B cell (primary cell): ENCODE data around the gene STARD3. TPM values are rescaled to one million over a fixed set of nuclear protein-coding genes. Genes with fewer than 3 reads are reported as not detected.
"Not testable (repeated sequence)": the region's sequence is repeated elsewhere in the genome, so short reads cannot be mapped to it uniquely, and the experiment has no call there.

ENCODE experiments used
- ATAC-seq: fragments of 200-7000 bp; cut with Tn5 transposase; one replicate; pipeline ENCODE4 v1.10.0; 2021; ENCODE audit warnings: low read depth, mild to moderate bottlenecking, moderate number of reproducible peaks, moderate library complexity
- CTCF ChIA-PET: fragments of 350-600 bp; sonication (Branson Sonifier 250); formaldehyde crosslinking; loops from one replicate; lab custom pipeline; 2021; ENCODE audit warnings: antibody characterized with exemption, inconsistent platforms; lab: Charles Lee
- POLR2A ChIA-PET: fragments of 350-600 bp; sonication (Branson Sonifier 250); formaldehyde crosslinking; loops from one replicate; lab custom pipeline; 2021; ENCODE audit warnings: antibody characterized with exemption; lab: Charles Lee
- DNase-seq: peaks from one replicate; pipeline ENCODE4 v3.0.0; 2013
- H2AFZ ChIP-seq: 2 replicates; pipeline ENCODE4 v1.6.1; 2012; ENCODE audit warnings: mild to moderate bottlenecking, low read depth, low read length; ENCODE audit not compliant: insufficient read depth, poor library complexity, severe bottlenecking
- H3K27ac ChIP-seq, 2 donors: 1 replicate in 1 of 2; 2 replicates in 1 of 2; pipeline ENCODE4 v1.5.1; 2012 to 2013; ENCODE audit warnings: low read length in 2 of 2, mild to moderate bottlenecking in 2 of 2, moderate library complexity in 1 of 2
- H3K27me3 ChIP-seq, 4 experiments: fragments of 200-600 bp in 1 of 4; sonication (generic) in 1 of 4; replicated peaks in 1 of 4; 1 replicate in 2 of 4; 2 replicates in 2 of 4; pipeline versions ENCODE4 v1.6.1 to v1.7.0; 2013 to 2016; ENCODE audit warnings: low read length in 3 of 4, mild to moderate bottlenecking in 2 of 4, mixed read lengths in 1 of 4, moderate library complexity in 1 of 4; ENCODE audit not compliant: insufficient read depth in 4 of 4, control insufficient read depth in 3 of 4; ENCODE audit errors: control extremely low read depth in 1 of 4
- H3K36me3 ChIP-seq, 2 experiments: replicated peaks in 1 of 2; 1 replicate in 1 of 2; 2 replicates in 1 of 2; pipeline versions ENCODE4 v1.6.1 to v1.7.1; 2013; ENCODE audit warnings: low read length in 1 of 2; ENCODE audit not compliant: insufficient read depth in 2 of 2, control insufficient read depth in 1 of 2; ENCODE audit errors: control extremely low read depth in 1 of 2, extremely low read depth in 1 of 2
- H3K4me1 ChIP-seq, 2 donors: fragments of 200-600 bp in 1 of 2; sonication (generic) in 1 of 2; 1 replicate in 1 of 2; 2 replicates in 1 of 2; pipeline versions ENCODE4 v1.5.1 to v1.6.1; 2013 to 2017; ENCODE audit warnings: low read length in 2 of 2; ENCODE audit not compliant: control insufficient read depth in 2 of 2, insufficient read depth in 2 of 2
- H3K4me2 ChIP-seq: replicated peaks from 2 replicates; pipeline ENCODE3; 2012; ENCODE audit warnings: mild to moderate bottlenecking, low read depth, low read length; ENCODE audit not compliant: poor library complexity, severe bottlenecking
- H3K4me3 ChIP-seq, 5 experiments: fragments of 200-600 bp in 1 of 5; sonication (generic) in 1 of 5; 1 replicate in 3 of 5; 2 replicates in 2 of 5; pipeline versions ENCODE4 v1.5.1 to v1.7.0; 2011 to 2016; ENCODE audit warnings: low read length in 4 of 5, mild to moderate bottlenecking in 4 of 5, low read depth in 2 of 5, control low read depth in 1 of 5, moderate library complexity in 1 of 5; ENCODE audit not compliant: insufficient read depth in 1 of 5; ENCODE audit errors: control extremely low read depth in 1 of 5, extremely low read depth in 1 of 5
- H3K79me2 ChIP-seq: fragments of 200-600 bp; sonication (generic); one replicate; pipeline ENCODE4 v1.6.0; 2016; ENCODE audit warnings: low read length; ENCODE audit not compliant: control insufficient read depth, insufficient read depth
- H3K9ac ChIP-seq: fragments of 200-600 bp; sonication (generic); 2 replicates; pipeline ENCODE4 v1.6.1; 2017; ENCODE audit warnings: mild to moderate bottlenecking, low read length, moderate library complexity
- H3K9me3 ChIP-seq, 3 donors: one replicate each; pipeline versions ENCODE4 v1.6.1 to v1.7.1; 2013; ENCODE audit warnings: low read length in 2 of 3; ENCODE audit not compliant: control insufficient read depth in 2 of 3, insufficient read depth in 1 of 3; ENCODE audit errors: control extremely low read depth in 1 of 3
- H4K20me1 ChIP-seq: 2 replicates; pipeline ENCODE4 v1.6.0; 2012; ENCODE audit warnings: mild to moderate bottlenecking, low read length; ENCODE audit not compliant: insufficient read depth, control insufficient read depth, poor library complexity, severe bottlenecking
- H3K27ac Mint-ChIP-seq: one replicate; pipeline ENCODE4 v1.8.0; 2021; ENCODE audit warnings: mixed read lengths
- H3K27me3 Mint-ChIP-seq: one replicate; pipeline ENCODE4 v1.8.0; 2021; ENCODE audit warnings: mixed read lengths
- H3K4me1 Mint-ChIP-seq: one replicate; pipeline ENCODE4 v1.8.0; 2021; ENCODE audit warnings: mixed read lengths
- H3K4me3 Mint-ChIP-seq: one replicate; pipeline ENCODE4 v1.8.0; 2021; ENCODE audit warnings: mixed read lengths
- H3K9me3 Mint-ChIP-seq: one replicate; pipeline ENCODE4 v1.8.0; 2022; ENCODE audit warnings: mixed read lengths; ENCODE audit not compliant: insufficient read depth
- CTCF ChIP-seq: fragments of 200-600 bp; IDR thresholded peaks from one replicate; pipeline ENCODE4 v1.8.0; 2022; ENCODE audit warnings: antibody characterized with exemption, mild to moderate bottlenecking
- EZH2 ChIP-seq: IDR thresholded peaks from 2 replicates; pipeline ENCODE4 v1.6.1; 2012; ENCODE audit warnings: borderline replicate concordance, low read depth, mild to moderate bottlenecking, moderate library complexity, low read length; ENCODE audit not compliant: insufficient read depth, poor library complexity, severe bottlenecking
- WGBS: methylation state at CpG from one replicate; pipeline ENCODE4 v1.1.5; 2013; ENCODE audit warnings: missing lambda C conversion rate; ENCODE audit not compliant: insufficient coverage; 5-methylcytosine and 5-hydroxymethylcytosine counted together
- intact Hi-C: fragments of 100-400 bp; cut with micrococcal nuclease; formaldehyde crosslinking; loops from one replicate; pipeline ENCODE4 v1.10.0; 2022
- polyA minus RNA-seq: library from RNA; depleted of rRNA, polyadenylated mRNA; stranded (reverse); fragments of >200 nt; gene quantifications from 2 replicates; pipeline ENCODE4 v1.2.3, GENCODE V29; 2012
- polyA plus RNA-seq: library from polyadenylated mRNA; depleted of rRNA; stranded (reverse); fragments of >200 nt; gene quantifications from 2 replicates; pipeline ENCODE4 v1.2.3, GENCODE V29; 2012
- total RNA-seq, 2 donors: library from RNA; stranded (reverse); fragments of 120-200 nt in 1 of 2; gene quantifications; 1 replicate in 1 of 2; 2 replicates in 1 of 2; pipeline versions ENCODE4 v1.2.3 to v1.2.4, GENCODE V29; 2013 to 2022

The STARD3 gene
- total RNA-seq (93.1 and 101 TPM in 2 replicates), polyA plus RNA-seq (209 and 231 TPM in 2 replicates), polyA minus RNA-seq (45.0 and 68.8 TPM in 2 replicates)
- 23.6 TPM for total RNA-seq (2013)

DNA sequence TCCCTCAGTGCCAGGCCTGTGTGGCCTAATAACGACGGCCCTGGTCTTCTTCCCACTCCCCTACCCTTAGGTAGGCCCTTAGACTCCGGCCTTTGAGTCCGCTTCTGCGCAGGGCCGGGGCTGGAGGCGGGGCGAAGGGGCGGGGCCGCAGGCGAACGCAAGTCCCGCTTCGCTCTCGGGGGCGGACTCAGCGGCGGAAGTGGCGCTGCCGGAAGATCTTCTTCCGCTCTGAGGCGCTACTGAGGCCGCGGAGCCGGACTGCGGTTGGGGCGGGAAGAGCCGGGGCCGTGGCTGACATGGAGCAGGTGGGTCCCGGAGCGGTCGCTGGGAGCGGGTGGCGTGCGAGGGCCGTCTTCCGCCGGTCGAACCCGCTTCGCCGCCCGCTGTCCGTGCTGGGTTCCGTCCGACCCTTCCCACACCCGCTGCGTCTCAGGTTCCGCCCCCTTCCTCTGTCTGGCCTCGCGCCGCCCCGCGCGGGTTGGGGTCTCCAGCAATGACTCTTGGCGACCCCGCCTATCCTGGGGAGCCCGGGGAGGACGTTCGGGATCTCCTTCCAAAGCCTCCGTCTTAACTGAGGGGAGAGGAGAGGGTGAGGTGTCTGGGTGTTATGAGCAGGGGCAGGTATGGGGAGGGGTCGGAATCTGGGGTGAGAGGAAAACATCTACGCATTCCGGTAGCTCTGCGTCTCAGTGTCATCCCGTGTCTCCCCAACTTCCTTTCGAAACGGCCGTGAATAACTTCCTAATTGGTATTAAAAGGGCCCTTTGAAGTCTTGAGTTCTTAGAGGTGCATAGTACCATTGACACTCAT, at the start of gene STARD3:
Gene STARD3 (plus strand): TSS at position 218 of the 810 bp plus-strand sequence. CDS start 16,388 bp downstream, outside the sequence.
- H3K27me3 Mint-ChIP-seq, result no peaks in the 10 kb centered on the region
- CTCF ChIA-PET, result interaction anchor here (0.9 to 5.6 kb wide), 4 partner anchors 14 to 34 kb away, joined by 3 to 61 read pairs (median 16); partner anchors contain the start of gene PNMT
- POLR2A ChIA-PET, result no interaction called here
- Histone ChIP-seq H3K9me3 (no peaks in the 10 kb centered on the region), H2AFZ (peak within 1 kb of the TSS; percentile 84), H3K79me2 (peaks cover 81% of the 10 kb centered on the region), H3K36me3 (no peaks in the 10 kb centered on the region), H3K4me3 (peak within 1 kb of the TSS; percentile 76 to 94 (median 82)), H3K4me2 (peak within 1 kb of the TSS; percentile 80), H4K20me1 (peaks cover 41% of the 10 kb centered on the region), H3K9ac (peak within 1 kb of the TSS; percentile 82), H3K27me3 (peaks cover 0 to 3% (median 0%) of the 10 kb centered on the region in 4 experiments), H3K4me1 (peaks cover 49 to 63% of the 10 kb centered on the region in 2 donors), H3K27ac (peak within 1 kb of the TSS; percentile 89 to 90)
- TF ChIP-seq EZH2, result no peak
- no peak for TF ChIP-seq CTCF
- WGBS, result under 1% methylated on average over 62 of the region's 69 CpGs
- H3K4me1 Mint-ChIP-seq, result peaks cover 60% of the 10 kb centered on the region
- H3K4me3 Mint-ChIP-seq, result peak within 1 kb of the TSS; percentile 95
- ATAC-seq (peak; percentile 92), DNase-seq (peak; percentile 93)
- peak within 1 kb of the TSS; percentile 91 for H3K27ac Mint-ChIP-seq
- intact Hi-C loops, result loop anchor here (1.0 to 5.0 kb wide), 4 partner anchors 14 to 345 kb away; partner anchors contain the start of gene PSMD3
- H3K9me3 Mint-ChIP-seq, result no peaks in the 10 kb centered on the region

GRCh38 chr17:39590180-39590579, 46.8 kb upstream of the STARD3 start:
- H4K20me1 ChIP-seq, H3K9ac ChIP-seq, intact Hi-C loops, POLR2A ChIA-PET, H3K27ac ChIP-seq, H3K79me2 ChIP-seq, H3K4me2 ChIP-seq, H3K9me3 ChIP-seq, ATAC-seq, H3K9me3 Mint-ChIP-seq, H3K4me1 Mint-ChIP-seq, H3K4me3 ChIP-seq, H2AFZ ChIP-seq, H3K27ac Mint-ChIP-seq, H3K4me3 Mint-ChIP-seq, H3K36me3 ChIP-seq, DNase-seq: not testable (repeated sequence)
- CTCF ChIA-PET, result interaction anchor here (0.7 to 1.9 kb wide), 2 partner anchors 33 to 404 kb away, joined by 3 to 6 read pairs; no protein-coding TSS in a partner anchor
- H3K27me3 Mint-ChIP-seq, result peaks cover 65% of the 10 kb centered on the region
- peaks cover 0 to 34% (median 17%) of the 10 kb centered on the region in 4 experiments for H3K27me3 ChIP-seq
- no CpG with 5 or more reads among the region's 2 CpGs for WGBS
- H3K4me1 ChIP-seq, result peaks cover 7 to 13% of the 10 kb centered on the region in 2 donors
